Activated CD4-positive, alpha-beta memory T cell treated with anti-CD3 and anti-CD28 coated beads for 36 hours (primary cell): ENCODE measurements around the gene CLDN9. TPM values are rescaled to one million over a fixed set of nuclear protein-coding genes. Genes with fewer than 3 reads are reported as not detected.

ENCODE experiments used
- CTCF ChIA-PET: fragments of 350-600 bp; sonication (Branson Sonifier 250); formaldehyde crosslinking; loops from one replicate; lab custom pipeline; 2021; ENCODE audit warnings: antibody characterized with exemption, inconsistent platforms; lab: Charles Lee
- POLR2A ChIA-PET: fragments of 350-600 bp; sonication (Branson Sonifier 250); formaldehyde crosslinking; loops from one replicate; lab custom pipeline; 2021; ENCODE audit warnings: antibody characterized with exemption; lab: Charles Lee
- DNase-seq: peaks from one replicate; pipeline ENCODE4 v3.0.0-alpha.2; 2020
- H3K27ac Mint-ChIP-seq: one replicate; pipeline ENCODE4 v1.8.0; 2021; ENCODE audit warnings: mixed read lengths
- H3K27me3 Mint-ChIP-seq: one replicate; pipeline ENCODE4 v1.8.0; 2021; ENCODE audit warnings: mixed read lengths
- H3K36me3 Mint-ChIP-seq: one replicate; pipeline ENCODE4 v1.8.0; 2021; ENCODE audit warnings: mixed read lengths
- H3K4me1 Mint-ChIP-seq: one replicate; pipeline ENCODE4 v1.8.0; 2021; ENCODE audit warnings: low read depth, mixed read lengths
- H3K4me3 Mint-ChIP-seq: one replicate; pipeline ENCODE4 v1.8.0; 2021; ENCODE audit warnings: mild to moderate bottlenecking, mixed read lengths
- H3K9me3 Mint-ChIP-seq: one replicate; pipeline ENCODE4 v1.8.0; 2021; ENCODE audit warnings: mixed read lengths
- intact Hi-C: fragments of 100-400 bp; cut with micrococcal nuclease; formaldehyde crosslinking; loops from one replicate; pipeline ENCODE4 v1.15.1; 2023
- total RNA-seq, 2 experiments: library from RNA; stranded (reverse); gene quantifications; one replicate each; pipeline ENCODE4 v1.2.3, GENCODE V29; 2021

CLDN9 gene
- total RNA-seq, 2 experiments from 2014 or later = not detected

- ChIA-PET POLR2A (no interaction called here), CTCF (interaction anchor here (0.5 to 1.8 kb wide), 3 partner anchors 24 to 144 kb away, joined by 4 to 7 read pairs (median 5); no protein-coding TSS in a partner anchor)
- intact Hi-C loops = no loop called here
- Mint-ChIP-seq H3K27me3 (peaks cover under 1% of the 10 kb centered on the region), H3K9me3 (no peaks in the 10 kb centered on the region), H3K36me3 (no peaks in the 10 kb centered on the region), H3K4me3 (no peak overlapping the region), H3K27ac (no peak overlapping the region), H3K4me1 (peaks cover 8% of the 10 kb centered on the region)
- DNase-seq = no peak
Measured at GRCh38 chr16:2985462-2985861, 27.3 kb upstream of the CLDN9 start.

GRCh38 chr16:2985893-2986355 lies 26.8 kb upstream of the CLDN9 start:
- H3K4me3 Mint-ChIP-seq = no peak overlapping the region
- H3K36me3 Mint-ChIP-seq = no peaks in the 10 kb centered on the region
- no peaks in the 10 kb centered on the region for H3K9me3 Mint-ChIP-seq
- no peak overlapping the region for H3K27ac Mint-ChIP-seq
- peaks cover 2% of the 10 kb centered on the region for H3K27me3 Mint-ChIP-seq
- ChIA-PET POLR2A (no interaction called here), CTCF (interaction anchor here (0.5 to 1.8 kb wide), 2 partner anchors 25 to 46 kb away, joined by 5 to 7 read pairs; no protein-coding TSS in a partner anchor)
- intact Hi-C loops = no loop called here
- peaks cover 6% of the 10 kb centered on the region for H3K4me1 Mint-ChIP-seq
- no peak for DNase-seq

DNA sequence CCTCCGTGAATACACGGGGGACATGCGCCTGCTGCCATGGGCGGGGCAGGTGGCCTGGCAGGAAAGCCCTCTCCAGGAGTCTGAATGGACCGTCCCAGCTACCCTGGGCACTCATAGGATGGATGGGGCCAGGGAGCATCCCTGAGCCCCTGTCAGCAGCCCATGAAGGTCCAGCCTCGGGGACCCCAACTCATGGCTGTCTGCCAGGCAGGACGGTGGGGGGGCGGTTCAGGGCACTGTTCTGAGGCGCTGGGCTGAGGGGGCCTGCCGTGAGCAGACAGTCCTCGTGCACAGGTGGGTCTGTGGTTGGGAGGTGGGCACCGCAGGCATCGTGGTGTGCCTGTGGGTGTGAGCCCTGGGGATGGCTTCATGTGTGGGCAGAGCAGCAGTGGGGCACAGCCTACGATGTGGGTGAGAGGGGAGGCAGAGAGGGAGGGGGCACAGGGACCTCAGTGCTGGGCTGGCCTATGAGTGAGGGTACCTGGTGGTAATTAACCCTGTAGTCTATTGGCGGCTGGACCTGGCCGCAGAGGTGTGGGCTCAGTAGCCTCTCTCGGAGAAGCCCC lies 26.0 kb upstream of the CLDN9 start:
- intact Hi-C loops = no loop called here
- H3K27ac Mint-ChIP-seq = no peak overlapping the region
- no peak for DNase-seq
- no peaks in the 10 kb centered on the region for H3K9me3 Mint-ChIP-seq
- peaks cover 5% of the 10 kb centered on the region for H3K4me1 Mint-ChIP-seq
- peaks cover 2% of the 10 kb centered on the region for H3K27me3 Mint-ChIP-seq
- ChIA-PET POLR2A (no interaction called here), CTCF (no interaction called here)
- H3K36me3 Mint-ChIP-seq = no peaks in the 10 kb centered on the region
- no peak overlapping the region for H3K4me3 Mint-ChIP-seq

GRCh38 chr16:2987286-2987685 lies 25.4 kb upstream of the CLDN9 start:
- POLR2A ChIA-PET = no interaction called here
- Mint-ChIP-seq H3K36me3 (no peaks in the 10 kb centered on the region), H3K4me3 (no peak overlapping the region), H3K9me3 (no peaks in the 10 kb centered on the region), H3K27me3 (peaks cover 2% of the 10 kb centered on the region), H3K4me1 (peaks cover 4% of the 10 kb centered on the region), H3K27ac (no peak overlapping the region)
- CTCF ChIA-PET = no interaction called here
- no peak for DNase-seq
- intact Hi-C loops = no loop called here

DNA sequence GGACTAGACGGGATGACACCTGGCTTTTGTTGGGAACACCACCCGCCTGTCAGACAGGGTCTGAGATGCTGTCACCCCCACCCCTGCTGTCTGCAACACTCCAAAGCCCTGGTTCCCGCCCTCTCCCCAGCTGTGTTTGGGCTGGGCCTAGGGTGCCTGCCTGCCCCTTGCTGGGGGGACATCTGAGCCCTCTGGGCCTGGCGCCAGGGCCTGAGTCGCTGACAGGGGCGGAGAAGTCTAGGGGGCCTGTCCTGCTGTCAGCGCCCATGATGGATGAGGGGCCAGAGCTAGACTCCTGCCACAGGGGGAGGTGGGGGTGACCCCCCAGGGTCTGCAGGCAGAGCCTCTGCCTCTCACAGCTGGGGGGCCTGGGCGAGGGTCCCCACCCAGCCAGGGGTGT lies 24.9 kb upstream of the CLDN9 start:
- no peaks in the 10 kb centered on the region for H3K9me3 Mint-ChIP-seq
- ChIA-PET CTCF (interaction anchor here (0.9 kb wide), 1 partner anchor 41 kb away, joined by 4 read pairs; no protein-coding TSS in a partner anchor), POLR2A (no interaction called here)
- no peak overlapping the region for H3K4me3 Mint-ChIP-seq
- intact Hi-C loops = no loop called here
- H3K27ac Mint-ChIP-seq = no peak overlapping the region
- no peaks in the 10 kb centered on the region for H3K36me3 Mint-ChIP-seq
- no peak for DNase-seq
- peaks cover 4% of the 10 kb centered on the region for H3K4me1 Mint-ChIP-seq
- peaks cover 2% of the 10 kb centered on the region for H3K27me3 Mint-ChIP-seq

- Mint-ChIP-seq H3K27me3 (peaks cover 2% of the 10 kb centered on the region), H3K4me1 (peaks cover 4% of the 10 kb centered on the region), H3K27ac (no peak overlapping the region), H3K36me3 (no peaks in the 10 kb centered on the region), H3K9me3 (no peaks in the 10 kb centered on the region), H3K4me3 (no peak overlapping the region)
- POLR2A ChIA-PET = no interaction called here
- no peak for DNase-seq
- CTCF ChIA-PET = interaction anchor here (0.9 kb wide), 1 partner anchor 40 kb away, joined by 4 read pairs; no protein-coding TSS in a partner anchor
- intact Hi-C loops = no loop called here
Measured at GRCh38 chr16:2988590-2989099, 24.1 kb upstream of the CLDN9 start.

GRCh38 chr16:2990891-2991290 lies 21.8 kb upstream of the CLDN9 start:
- no peaks in the 10 kb centered on the region for H3K36me3 Mint-ChIP-seq
- no peak overlapping the region for H3K27ac Mint-ChIP-seq
- no peak overlapping the region for H3K4me3 Mint-ChIP-seq
- H3K4me1 Mint-ChIP-seq = no peaks in the 10 kb centered on the region
- no peaks in the 10 kb centered on the region for H3K9me3 Mint-ChIP-seq
- POLR2A ChIA-PET = no interaction called here
- CTCF ChIA-PET = no interaction called here
- DNase-seq = no peak
- intact Hi-C loops = no loop called here
- peaks cover 2% of the 10 kb centered on the region for H3K27me3 Mint-ChIP-seq

- no peaks in the 10 kb centered on the region for H3K36me3 Mint-ChIP-seq
- no peaks in the 10 kb centered on the region for H3K9me3 Mint-ChIP-seq
- ChIA-PET CTCF (no interaction called here), POLR2A (no interaction called here)
- no peak overlapping the region for H3K4me3 Mint-ChIP-seq
- H3K27ac Mint-ChIP-seq = no peak overlapping the region
- H3K27me3 Mint-ChIP-seq = peaks cover 2% of the 10 kb centered on the region
- H3K4me1 Mint-ChIP-seq = no peaks in the 10 kb centered on the region
- intact Hi-C loops = no loop called here
- DNase-seq = no peak
Measured at GRCh38 chr16:2991566-2992261, 21.0 kb upstream of the CLDN9 start.

GRCh38 chr16:2992383-2993081 lies 20.2 kb upstream of the CLDN9 start:
- POLR2A ChIA-PET = no interaction called here
- Mint-ChIP-seq H3K27ac (no peak overlapping the region), H3K4me1 (no peaks in the 10 kb centered on the region), H3K36me3 (no peaks in the 10 kb centered on the region), H3K27me3 (peaks cover 2% of the 10 kb centered on the region), H3K4me3 (no peak overlapping the region), H3K9me3 (no peaks in the 10 kb centered on the region)
- CTCF ChIA-PET = interaction anchor here (1.3 kb wide), 1 partner anchor 39 kb away, joined by 3 read pairs; no protein-coding TSS in a partner anchor
- DNase-seq = no peak
- intact Hi-C loops = no loop called here

- POLR2A ChIA-PET = no interaction called here
- H3K4me3 Mint-ChIP-seq = no peak overlapping the region
- intact Hi-C loops = no loop called here
- no peaks in the 10 kb centered on the region for H3K9me3 Mint-ChIP-seq
- H3K27me3 Mint-ChIP-seq = peaks cover 4% of the 10 kb centered on the region
- no peaks in the 10 kb centered on the region for H3K36me3 Mint-ChIP-seq
- no peaks in the 10 kb centered on the region for H3K4me1 Mint-ChIP-seq
- no peak overlapping the region for H3K27ac Mint-ChIP-seq
- no peak for DNase-seq
- CTCF ChIA-PET = interaction anchor here (1.4 kb wide), 1 partner anchor 35 kb away, joined by 4 read pairs; no protein-coding TSS in a partner anchor
Measured at GRCh38 chr16:2996298-2996697, 16.4 kb upstream of the CLDN9 start.

- Mint-ChIP-seq H3K4me3 (no peak overlapping the region), H3K9me3 (no peaks in the 10 kb centered on the region), H3K27me3 (peaks cover 4% of the 10 kb centered on the region), H3K36me3 (no peaks in the 10 kb centered on the region), H3K27ac (no peak overlapping the region), H3K4me1 (peaks cover 3% of the 10 kb centered on the region)
- POLR2A ChIA-PET = no interaction called here
- no peak for DNase-seq
- CTCF ChIA-PET = interaction anchor here (14.6 kb wide), 1 partner anchor 26 kb away, joined by 412 read pairs; the partner anchor contains the start of genes CLDN6, HCFC1R1, THOC6 and TNFRSF12A
- intact Hi-C loops = no loop called here
Measured at GRCh38 chr16:2999929-3000328, 12.8 kb upstream of the CLDN9 start.

GRCh38 chr16:3000540-3000939 lies 12.2 kb upstream of the CLDN9 start:
- intact Hi-C loops = no loop called here
- ChIA-PET POLR2A (no interaction called here), CTCF (interaction anchor here (14.6 kb wide), 1 partner anchor 26 kb away, joined by 412 read pairs; the partner anchor contains the start of genes CLDN6, HCFC1R1, THOC6 and TNFRSF12A)
- peak overlapping the region; percentile 7 for H3K4me3 Mint-ChIP-seq
- no peak overlapping the region for H3K27ac Mint-ChIP-seq
- H3K36me3 Mint-ChIP-seq = no peaks in the 10 kb centered on the region
- no peaks in the 10 kb centered on the region for H3K9me3 Mint-ChIP-seq
- H3K4me1 Mint-ChIP-seq = peaks cover 4% of the 10 kb centered on the region
- H3K27me3 Mint-ChIP-seq = peaks cover 4% of the 10 kb centered on the region
- DNase-seq = no peak
